HEK293T (cell line): ENCODE measurements around the gene ZNF804B.

Source experiments
- CTCF ChIA-PET: fragments of 350-600 bp; formaldehyde crosslinking; extraction: SDS; loops from one replicate; lab custom pipeline; 2021; ENCODE audit warnings: antibody characterized with exemption, inconsistent platforms; lab: Yijun Ruan, JAX
- POLR2A ChIA-PET: fragments of 350-600 bp; formaldehyde crosslinking; extraction: SDS; loops from one replicate; lab custom pipeline; 2020; ENCODE audit warnings: antibody characterized with exemption, inconsistent platforms; lab: Yijun Ruan, JAX
- DNase-seq: peaks from one replicate; pipeline ENCODE4 v3.0.0; 2012; ENCODE audit warnings: mixed read lengths; ENCODE audit errors: extremely low spot score
- ARNT ChIP-seq: fragments of 450-650 bp; IDR thresholded peaks from 2 replicates; pipeline ENCODE4 v1.6.1; 2017; ENCODE audit warnings: mild to moderate bottlenecking
- BHLHE40 ChIP-seq: fragments of 450-650 bp; IDR thresholded peaks from 2 replicates; pipeline ENCODE4 v1.6.1; 2016; ENCODE audit warnings: mild to moderate bottlenecking, moderate library complexity, borderline replicate concordance
- CTBP1 ChIP-seq: fragments of 450-650 bp; IDR thresholded peaks from 2 replicates; pipeline ENCODE4 v1.6.1; 2016; ENCODE audit warnings: borderline replicate concordance
- ELF4 ChIP-seq: fragments of 450-650 bp; IDR thresholded peaks from 2 replicates; pipeline ENCODE4 v1.6.1; 2017; ENCODE audit warnings: antibody characterized with exemption
- FOXA1 ChIP-seq: fragments of 450-650 bp; IDR thresholded peaks from 2 replicates; pipeline ENCODE4 v1.6.1; 2016; ENCODE audit warnings: mild to moderate bottlenecking
- FOXK2 ChIP-seq: fragments of 450-650 bp; IDR thresholded peaks from 2 replicates; pipeline ENCODE4 v1.6.1; 2016; ENCODE audit warnings: mild to moderate bottlenecking
- FOXM1 ChIP-seq: fragments of 450-650 bp; IDR thresholded peaks from 2 replicates; pipeline ENCODE4 v1.6.1; 2017; ENCODE audit warnings: mild to moderate bottlenecking, borderline replicate concordance
- HDGF ChIP-seq: fragments of 450-650 bp; IDR thresholded peaks from 2 replicates; pipeline ENCODE4 v1.6.1; 2017; ENCODE audit warnings: antibody characterized with exemption, borderline replicate concordance
- L3MBTL2 ChIP-seq: fragments of 450-650 bp; conservative IDR thresholded peaks from 2 replicates; pipeline ENCODE4 v1.6.1; 2016; ENCODE audit warnings: mild to moderate bottlenecking
- LEF1 ChIP-seq: fragments of 450-650 bp; IDR thresholded peaks from 2 replicates; pipeline ENCODE4 v1.6.1; 2017; ENCODE audit warnings: mild to moderate bottlenecking, borderline replicate concordance
- NFRKB ChIP-seq: fragments of 450-650 bp; IDR thresholded peaks from 2 replicates; pipeline ENCODE4 v1.6.1; 2016; ENCODE audit warnings: mild to moderate bottlenecking, moderate library complexity
- SP1 ChIP-seq: fragments of 450-650 bp; IDR thresholded peaks from 2 replicates; pipeline ENCODE4 v1.6.1; 2017
- SUZ12 ChIP-seq: fragments of 450-650 bp; IDR thresholded peaks from 2 replicates; pipeline ENCODE4 v1.6.1; 2016; ENCODE audit warnings: mild to moderate bottlenecking
- TARDBP ChIP-seq: fragments of 450-650 bp; IDR thresholded peaks from 2 replicates; pipeline ENCODE4 v1.6.1; 2016
- ZNF384 ChIP-seq: fragments of 450-650 bp; IDR thresholded peaks from 2 replicates; pipeline ENCODE4 v1.6.1; 2016
- TF ChIP-seq, protein P1 (sequence below): fragments of 450-650 bp; IDR thresholded peaks from 2 replicates; pipeline ENCODE4 v1.6.1; 2016

Gene ZNF804B

DNA sequence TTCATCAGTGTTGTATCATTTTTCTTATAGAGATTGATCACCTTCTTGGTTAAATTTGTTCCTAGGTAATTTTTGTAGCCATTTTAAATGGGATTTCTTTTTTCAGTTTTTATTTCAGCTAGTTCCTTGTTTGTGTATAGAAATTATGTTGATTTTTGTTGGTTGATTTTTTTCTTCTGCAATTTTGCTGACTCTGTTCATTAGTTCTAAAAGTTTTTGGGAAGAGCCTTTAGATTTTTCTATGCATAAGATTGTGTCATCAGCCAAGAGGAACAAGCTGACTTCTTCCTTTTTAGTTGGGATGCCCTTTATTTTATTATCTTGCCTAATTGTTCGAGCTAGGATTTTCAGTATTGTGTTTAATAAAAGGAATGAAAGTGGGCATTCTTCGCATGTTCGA, 258.2 kb downstream of the ZNF804B start:
- TF ChIP-seq NFRKB (no peak), FOXK2 (no peak), SP1 (no peak), FOXA1 (no peak), CTBP1 (no peak)
- CTCF ChIA-PET, result no interaction called here
- DNase-seq, result no peak
- POLR2A ChIA-PET, result no interaction called here

DNA sequence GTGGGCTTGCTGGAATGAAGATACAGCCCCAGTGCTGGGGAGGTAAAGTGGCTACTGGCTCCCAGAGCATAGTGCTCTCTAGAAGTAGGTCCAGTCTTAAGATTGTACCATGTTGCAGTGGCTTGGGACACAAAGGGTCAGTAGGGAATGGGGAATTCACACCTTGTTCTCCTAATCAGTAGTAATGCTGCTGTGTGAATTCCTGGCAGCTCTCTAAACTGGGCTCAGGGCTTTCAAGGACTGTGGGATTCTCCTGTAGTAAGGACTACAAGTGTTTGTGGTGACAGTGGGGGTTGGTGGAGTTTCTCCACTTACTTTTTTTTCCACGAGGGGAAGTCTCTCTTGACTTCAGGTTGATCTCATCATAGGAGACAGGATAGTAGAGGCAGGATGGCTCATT, 262.2 kb downstream of the ZNF804B start:
- POLR2A ChIA-PET, result no interaction called here
- CTCF ChIA-PET, result no interaction called here
- no peak for DNase-seq
- TF ChIP-seq ARNT (no peak), TARDBP (no peak), ELF4 (no peak), LEF1 (no peak), FOXA1 (no peak), HDGF (no peak), CTBP1 (no peak), SP1 (no peak), SUZ12 (no peak), NFRKB (no peak), FOXM1 (no peak), L3MBTL2 (no peak), FOXK2 (no peak), BHLHE40 (no peak), ZNF384 (no peak)
- TF ChIP-seq, protein P1, sequence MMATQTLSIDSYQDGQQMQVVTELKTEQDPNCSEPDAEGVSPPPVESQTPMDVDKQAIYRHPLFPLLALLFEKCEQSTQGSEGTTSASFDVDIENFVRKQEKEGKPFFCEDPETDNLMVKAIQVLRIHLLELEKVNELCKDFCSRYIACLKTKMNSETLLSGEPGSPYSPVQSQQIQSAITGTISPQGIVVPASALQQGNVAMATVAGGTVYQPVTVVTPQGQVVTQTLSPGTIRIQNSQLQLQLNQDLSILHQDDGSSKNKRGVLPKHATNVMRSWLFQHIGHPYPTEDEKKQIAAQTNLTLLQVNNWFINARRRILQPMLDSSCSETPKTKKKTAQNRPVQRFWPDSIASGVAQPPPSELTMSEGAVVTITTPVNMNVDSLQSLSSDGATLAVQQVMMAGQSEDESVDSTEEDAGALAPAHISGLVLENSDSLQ, result no peak

GRCh38 chr7:89023206-89023605, 263.7 kb downstream of the ZNF804B start:
- ChIA-PET POLR2A (no interaction called here), CTCF (no interaction called here)
- DNase-seq, result no peak
- TF ChIP-seq FOXM1, result no peak
- TF ChIP-seq HDGF, result no peak
- TF ChIP-seq L3MBTL2, result no peak
- no peak for TF ChIP-seq SP1
- no peak for TF ChIP-seq CTBP1
- TF ChIP-seq, protein P1, result no peak
- no peak for TF ChIP-seq SUZ12
- TF ChIP-seq TARDBP, result no peak
- no peak for TF ChIP-seq FOXK2
- no peak for TF ChIP-seq LEF1
- TF ChIP-seq ZNF384, result no peak
- TF ChIP-seq NFRKB, result no peak
- no peak for TF ChIP-seq ARNT
- TF ChIP-seq BHLHE40, result no peak
- no peak for TF ChIP-seq FOXA1
- no peak for TF ChIP-seq ELF4

GRCh38 chr7:89023877-89024276, 264.4 kb downstream of the ZNF804B start:
- POLR2A ChIA-PET, result no interaction called here
- TF ChIP-seq, protein P1, result no peak
- TF ChIP-seq ZNF384 (no peak), L3MBTL2 (no peak), CTBP1 (no peak), SUZ12 (no peak)
- CTCF ChIA-PET, result no interaction called here
- no peak for DNase-seq

- DNase-seq, result no peak
- TF ChIP-seq, protein P1, result no peak
- TF ChIP-seq CTBP1 (no peak), SP1 (no peak), NFRKB (no peak), ARNT (no peak), LEF1 (no peak), ZNF384 (no peak), FOXM1 (no peak), FOXA1 (no peak), ELF4 (no peak), TARDBP (no peak), FOXK2 (no peak), HDGF (no peak), SUZ12 (no peak), L3MBTL2 (no peak), BHLHE40 (no peak)
- POLR2A ChIA-PET, result no interaction called here
- CTCF ChIA-PET, result no interaction called here
Measured at GRCh38 chr7:89027781-89028180, 268.3 kb downstream of the ZNF804B start.

- no peak for TF ChIP-seq FOXK2
- no peak for TF ChIP-seq SUZ12
- no peak for TF ChIP-seq ZNF384
- no peak for TF ChIP-seq FOXA1
- no peak for TF ChIP-seq CTBP1
- no peak for TF ChIP-seq L3MBTL2
- no peak for TF ChIP-seq TARDBP
- TF ChIP-seq, protein P1, result no peak
- TF ChIP-seq BHLHE40, result no peak
- no peak for TF ChIP-seq LEF1
- no peak for TF ChIP-seq ELF4
- TF ChIP-seq NFRKB, result no peak
- no peak for TF ChIP-seq SP1
- no peak for TF ChIP-seq ARNT
- TF ChIP-seq FOXM1, result no peak
- TF ChIP-seq HDGF, result no peak
- ChIA-PET CTCF (no interaction called here), POLR2A (no interaction called here)
- DNase-seq, result no peak
Measured at GRCh38 chr7:89028319-89028718, 268.8 kb downstream of the ZNF804B start.
